ENCODE results near the gene OR2S2.

DNA sequence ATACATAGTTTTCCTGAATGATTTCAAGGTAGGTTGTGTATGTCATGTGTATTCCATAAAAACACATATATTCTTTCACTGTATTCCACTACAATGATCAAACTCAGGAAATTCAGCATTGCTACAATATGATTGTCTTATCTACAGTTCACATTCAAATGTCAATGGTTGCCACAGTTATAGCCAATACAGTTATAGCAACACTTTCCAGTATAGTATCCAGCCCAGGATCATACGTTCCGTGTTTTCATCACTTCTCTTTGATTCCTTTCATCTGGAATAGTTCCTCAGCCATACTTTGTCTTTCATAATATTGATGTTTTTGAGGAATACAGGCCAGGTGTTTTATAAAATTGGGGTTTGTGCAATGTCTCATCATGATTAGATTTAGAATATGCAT is 9.5 kb downstream of the OR2S2 start:
- TF ChIP-seq EZH2 (IDR thresholded peaks at IDR 0.05) (no peak), POLR2AphosphoS5 (IDR thresholded peaks at IDR 0.05; ENCODE audit: borderline replicate concordance, low read depth, low read length) (no peak)

All from SK-N-MC (cell line).